Memory B cell (primary cell): ENCODE data around the gene SLC43A3.

Experiments used
- ATAC-seq: fragments of 150-1000 bp; cut with Tn5 transposase; 2 replicates; pipeline ENCODE4 v1.10.0; 2021; ENCODE audit warnings: low read depth, mild to moderate bottlenecking, moderate library complexity
- DNase-seq, 2 donors: peaks; one replicate each; pipeline ENCODE4 v3.0.0; 2022; ENCODE audit warnings: low spot score in 2 of 2
- H3K27ac Mint-ChIP-seq: one replicate; pipeline ENCODE4 v1.8.0; 2022; ENCODE audit warnings: mild to moderate bottlenecking, moderate library complexity, mixed read lengths
- H3K27me3 Mint-ChIP-seq: one replicate; pipeline ENCODE4 v1.8.0; 2022; ENCODE audit warnings: mixed read lengths
- H3K36me3 Mint-ChIP-seq: one replicate; pipeline ENCODE4 v1.8.0; 2022; ENCODE audit warnings: mild to moderate bottlenecking, mixed read lengths
- H3K4me1 Mint-ChIP-seq: one replicate; pipeline ENCODE4 v1.8.0; 2022; ENCODE audit warnings: mixed read lengths
- H3K4me3 Mint-ChIP-seq: one replicate; pipeline ENCODE4 v1.8.0; 2022; ENCODE audit warnings: mild to moderate bottlenecking, moderate library complexity, mixed read lengths
- H3K9me3 Mint-ChIP-seq: one replicate; pipeline ENCODE4 v1.8.0; 2022; ENCODE audit warnings: mixed read lengths

Gene SLC43A3

DNA sequence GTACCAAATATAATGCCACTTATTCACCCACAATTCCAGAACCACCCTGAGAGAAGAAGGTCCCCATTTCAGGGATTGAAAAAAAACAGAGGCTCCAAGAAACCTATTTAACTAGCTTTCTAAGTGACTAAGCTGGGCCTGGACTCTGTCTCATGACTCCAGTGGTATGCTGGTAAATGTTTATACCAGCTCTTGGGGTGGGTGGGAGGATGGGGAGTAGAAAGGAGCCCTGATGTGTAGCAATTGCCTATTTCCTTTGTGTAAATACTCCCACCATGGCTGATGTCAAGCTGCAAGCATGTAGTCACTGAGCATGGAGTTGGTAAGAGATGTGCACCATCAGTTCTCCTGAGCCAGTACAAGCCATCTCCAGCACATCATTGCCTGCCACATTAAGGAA lies 48.7 kb downstream of the SLC43A3 start:
- no peak overlapping the region for H3K4me3 Mint-ChIP-seq
- peaks cover 16% of the 10 kb centered on the region for H3K27me3 Mint-ChIP-seq
- no peak for DNase-seq
- H3K9me3 Mint-ChIP-seq: no peaks in the 10 kb centered on the region
- no peak overlapping the region for H3K27ac Mint-ChIP-seq
- no peaks in the 10 kb centered on the region for H3K4me1 Mint-ChIP-seq
- ATAC-seq: no peak
- no peaks in the 10 kb centered on the region for H3K36me3 Mint-ChIP-seq

DNA sequence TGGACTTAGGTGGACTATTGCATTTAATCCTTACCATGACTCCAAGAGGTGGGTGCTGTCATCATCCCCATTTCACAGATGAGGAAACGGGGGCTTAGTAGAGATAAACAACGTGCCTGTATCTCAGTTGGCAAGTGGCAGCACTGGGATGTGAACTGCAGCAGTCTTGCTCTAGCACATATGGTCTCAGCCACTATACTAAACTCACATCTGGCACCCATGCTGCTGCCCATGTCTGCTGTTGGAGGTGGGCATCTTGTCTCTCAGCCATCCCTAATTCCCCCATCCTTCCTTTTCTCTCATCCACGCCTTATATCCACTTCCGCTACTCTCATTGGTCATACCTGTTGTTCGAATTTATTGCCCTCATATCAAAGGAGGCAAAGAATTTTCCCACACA lies 49.8 kb downstream of the SLC43A3 start:
- H3K27me3 Mint-ChIP-seq: peaks cover 12% of the 10 kb centered on the region
- DNase-seq (no peak), ATAC-seq (no peak)
- no peaks in the 10 kb centered on the region for H3K36me3 Mint-ChIP-seq
- no peak overlapping the region for H3K4me3 Mint-ChIP-seq
- no peaks in the 10 kb centered on the region for H3K9me3 Mint-ChIP-seq
- no peaks in the 10 kb centered on the region for H3K4me1 Mint-ChIP-seq
- no peak overlapping the region for H3K27ac Mint-ChIP-seq

- Mint-ChIP-seq H3K9me3 (no peaks in the 10 kb centered on the region), H3K4me3 (no peak overlapping the region), H3K27me3 (peaks cover 11% of the 10 kb centered on the region), H3K27ac (no peak overlapping the region), H3K4me1 (no peaks in the 10 kb centered on the region), H3K36me3 (no peaks in the 10 kb centered on the region)
- DNase-seq (no peak), ATAC-seq (no peak)
Observed at GRCh38 chr11:57376095-57377090, 50.5 kb downstream of the SLC43A3 start.

DNA sequence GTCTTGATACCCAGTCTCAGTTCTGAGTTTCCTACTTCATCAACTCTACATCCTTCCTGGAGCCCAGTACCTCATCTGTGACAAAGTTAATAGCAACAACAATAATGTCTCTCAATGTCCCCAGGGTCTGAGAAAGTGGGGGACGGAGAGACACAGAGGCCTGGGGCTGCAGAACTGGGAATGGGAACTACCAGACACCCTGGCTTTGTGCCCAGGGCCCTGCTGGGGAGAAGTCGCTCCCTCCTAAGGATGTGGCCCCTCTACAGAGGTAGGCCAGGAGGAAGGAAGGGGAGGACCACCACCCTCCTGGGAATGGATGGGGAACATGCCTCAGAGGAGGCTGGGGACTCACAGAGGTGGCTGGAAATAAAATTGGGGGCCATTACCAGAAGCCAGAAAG lies 51.4 kb downstream of the SLC43A3 start:
- no peak overlapping the region for H3K27ac Mint-ChIP-seq
- no peaks in the 10 kb centered on the region for H3K36me3 Mint-ChIP-seq
- H3K4me1 Mint-ChIP-seq: no peaks in the 10 kb centered on the region
- DNase-seq: no peak
- H3K27me3 Mint-ChIP-seq: peaks cover 11% of the 10 kb centered on the region
- ATAC-seq: no peak
- no peaks in the 10 kb centered on the region for H3K9me3 Mint-ChIP-seq
- no peak overlapping the region for H3K4me3 Mint-ChIP-seq

DNA sequence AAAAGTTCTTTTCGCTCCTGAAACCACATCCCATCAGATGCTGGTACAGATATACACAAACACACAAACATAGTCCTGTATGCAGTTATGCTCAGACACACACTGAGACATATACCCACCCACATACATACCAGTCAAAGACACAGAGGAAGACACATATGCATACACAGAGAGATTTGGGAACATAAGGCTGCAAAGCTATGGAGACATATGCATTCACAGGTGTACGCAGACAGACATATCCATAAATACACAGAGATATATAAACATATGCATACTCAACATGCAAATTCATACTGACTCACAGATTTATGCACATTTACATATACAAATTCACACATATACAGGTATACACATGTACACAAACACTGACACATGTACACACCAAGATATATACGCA lies 52.0 kb downstream of the SLC43A3 start:
- no peak overlapping the region for H3K27ac Mint-ChIP-seq
- H3K36me3 Mint-ChIP-seq: no peaks in the 10 kb centered on the region
- no peak overlapping the region for H3K4me3 Mint-ChIP-seq
- H3K27me3 Mint-ChIP-seq: peaks cover 14% of the 10 kb centered on the region
- H3K4me1 Mint-ChIP-seq: no peaks in the 10 kb centered on the region
- no peak for DNase-seq
- no peak for ATAC-seq
- H3K9me3 Mint-ChIP-seq: no peaks in the 10 kb centered on the region

DNA sequence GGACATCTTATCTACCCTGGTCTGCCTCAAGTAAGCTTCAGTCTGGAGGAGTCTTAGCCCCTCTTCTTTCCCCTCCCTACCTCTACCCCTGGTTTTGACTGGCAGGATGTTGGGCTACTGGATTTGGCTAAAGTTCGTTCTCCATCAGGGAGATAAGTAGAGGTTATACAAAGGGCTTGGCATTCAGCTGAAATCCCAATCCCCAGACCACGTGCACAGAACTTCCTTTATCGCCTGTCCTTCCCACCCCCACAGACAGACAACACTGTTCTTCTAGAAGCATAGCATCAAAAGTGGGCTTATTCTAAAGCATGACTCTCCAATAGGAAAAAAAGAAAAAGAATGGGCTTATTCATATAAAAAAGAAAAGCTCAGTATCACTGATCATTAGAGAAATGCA lies 53.8 kb downstream of the SLC43A3 start:
- Mint-ChIP-seq H3K4me3 (no peak overlapping the region), H3K27ac (no peak overlapping the region), H3K27me3 (peaks cover 12% of the 10 kb centered on the region), H3K36me3 (no peaks in the 10 kb centered on the region), H3K4me1 (no peaks in the 10 kb centered on the region), H3K9me3 (no peaks in the 10 kb centered on the region)
- no peak for ATAC-seq
- no peak for DNase-seq

- no peaks in the 10 kb centered on the region for H3K36me3 Mint-ChIP-seq
- H3K27ac Mint-ChIP-seq: no peak overlapping the region
- H3K4me1 Mint-ChIP-seq: no peaks in the 10 kb centered on the region
- DNase-seq (no peak), ATAC-seq (no peak)
- peaks cover 5% of the 10 kb centered on the region for H3K27me3 Mint-ChIP-seq
- no peak overlapping the region for H3K4me3 Mint-ChIP-seq
- no peaks in the 10 kb centered on the region for H3K9me3 Mint-ChIP-seq
Observed at GRCh38 chr11:57370941-57371340, 56.0 kb downstream of the SLC43A3 start.

GRCh38 chr11:57370251-57370650 lies 56.7 kb downstream of the SLC43A3 start:
- peaks cover 8% of the 10 kb centered on the region for H3K27me3 Mint-ChIP-seq
- H3K9me3 Mint-ChIP-seq: no peaks in the 10 kb centered on the region
- H3K36me3 Mint-ChIP-seq: no peaks in the 10 kb centered on the region
- no peak overlapping the region for H3K27ac Mint-ChIP-seq
- DNase-seq (no peak), ATAC-seq (no peak)
- no peaks in the 10 kb centered on the region for H3K4me1 Mint-ChIP-seq
- H3K4me3 Mint-ChIP-seq: no peak overlapping the region

GRCh38 chr11:57368845-57369232 lies 58.1 kb downstream of the SLC43A3 start:
- Mint-ChIP-seq H3K4me3 (no peak overlapping the region), H3K36me3 (no peaks in the 10 kb centered on the region), H3K27ac (no peak overlapping the region), H3K4me1 (no peaks in the 10 kb centered on the region), H3K27me3 (peaks cover 11% of the 10 kb centered on the region), H3K9me3 (no peaks in the 10 kb centered on the region)
- no peak for DNase-seq
- no peak for ATAC-seq

- peaks cover 11% of the 10 kb centered on the region for H3K27me3 Mint-ChIP-seq
- no peak overlapping the region for H3K27ac Mint-ChIP-seq
- DNase-seq (no peak), ATAC-seq (no peak)
- no peak overlapping the region for H3K4me3 Mint-ChIP-seq
- no peaks in the 10 kb centered on the region for H3K9me3 Mint-ChIP-seq
- H3K4me1 Mint-ChIP-seq: no peaks in the 10 kb centered on the region
- no peaks in the 10 kb centered on the region for H3K36me3 Mint-ChIP-seq
Observed at GRCh38 chr11:57368106-57368844, 58.6 kb downstream of the SLC43A3 start.

DNA sequence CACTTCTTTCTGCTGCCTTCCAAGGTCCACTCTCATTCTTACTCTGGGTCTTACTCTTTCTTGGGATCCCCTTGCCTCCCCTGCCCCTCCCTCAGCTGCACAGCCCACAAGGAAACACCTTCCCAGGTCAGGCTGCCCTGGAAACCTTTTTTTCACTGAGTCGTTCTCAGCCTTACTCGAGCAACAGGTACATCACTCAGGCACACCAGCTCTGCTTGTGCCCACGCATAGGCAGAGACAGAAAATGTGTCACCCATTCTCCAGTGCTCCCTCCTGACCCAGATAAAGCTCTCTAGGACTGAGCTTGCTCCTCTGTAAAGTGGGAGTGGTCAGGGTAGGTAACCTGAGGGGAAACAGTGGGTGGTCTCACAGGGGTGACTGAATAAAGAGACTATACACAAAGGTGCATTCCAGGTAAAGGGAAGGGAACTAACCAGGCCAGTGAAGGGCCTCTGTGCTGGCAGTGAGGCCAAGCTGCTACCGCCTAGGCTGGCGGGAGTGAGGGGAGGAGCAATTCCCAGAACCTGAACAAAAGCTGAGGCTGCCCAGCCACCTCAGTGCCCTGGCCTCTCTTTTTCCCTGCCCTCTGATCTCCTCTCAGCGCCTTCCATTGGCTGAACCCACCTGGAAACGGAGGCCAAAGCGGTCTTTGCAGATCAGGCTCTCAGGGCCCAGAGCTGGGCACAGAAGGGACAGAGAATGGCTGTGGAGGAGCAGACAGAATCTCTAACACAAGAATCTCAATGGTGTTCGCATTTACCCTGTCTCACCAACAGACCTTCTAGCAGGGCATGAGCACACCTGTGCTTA lies 61.9 kb downstream of the SLC43A3 start:
- H3K36me3 Mint-ChIP-seq: no peaks in the 10 kb centered on the region
- DNase-seq (no peak), ATAC-seq (no peak)
- peaks cover 14% of the 10 kb centered on the region for H3K27me3 Mint-ChIP-seq
- H3K27ac Mint-ChIP-seq: no peak overlapping the region
- H3K4me3 Mint-ChIP-seq: no peak overlapping the region
- no peaks in the 10 kb centered on the region for H3K4me1 Mint-ChIP-seq
- no peaks in the 10 kb centered on the region for H3K9me3 Mint-ChIP-seq

DNA sequence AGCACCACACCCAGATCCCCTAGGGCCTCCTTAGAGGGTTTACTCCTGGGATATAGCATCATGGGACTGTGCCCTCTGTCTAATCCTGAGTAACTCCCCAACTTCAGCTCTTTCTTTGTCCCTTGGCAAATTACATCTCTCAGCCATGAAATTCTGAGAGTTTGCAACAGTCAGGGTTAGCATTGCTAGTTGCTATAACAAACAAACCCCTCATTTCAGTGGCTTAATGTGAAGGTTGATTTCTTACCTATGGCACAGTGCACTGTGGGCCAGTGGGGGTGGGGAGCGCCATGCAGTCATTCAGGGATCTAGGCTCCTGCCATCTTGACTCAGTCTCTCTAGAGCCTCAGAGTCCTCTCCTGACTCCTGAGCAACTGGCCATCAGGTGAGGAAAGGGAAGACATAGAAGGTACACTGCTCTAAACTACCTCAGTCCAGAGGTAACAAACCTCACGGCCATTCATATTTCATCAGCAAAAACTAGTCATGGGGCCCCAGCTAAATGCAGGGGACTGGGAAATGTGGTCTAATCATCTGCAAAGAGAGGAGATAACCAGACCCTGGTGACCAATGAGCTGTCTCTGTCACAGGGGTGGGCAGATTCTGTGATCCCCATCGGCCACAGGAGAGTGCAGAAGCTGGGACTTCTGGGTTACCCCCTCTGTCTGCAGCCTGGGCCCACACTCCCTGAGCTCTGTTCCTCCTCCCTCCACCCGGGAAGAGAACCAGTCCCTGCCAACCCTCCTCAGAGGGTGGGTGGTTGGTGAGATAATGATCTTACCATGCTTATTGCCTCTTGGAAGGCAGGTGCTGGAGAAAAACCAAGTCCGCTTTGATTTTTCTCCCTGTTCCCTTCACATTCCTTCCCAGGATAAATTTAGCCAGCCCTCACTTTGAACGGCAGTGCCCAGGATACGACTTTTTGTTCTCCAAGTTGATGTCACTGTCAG lies 63.5 kb downstream of the SLC43A3 start:
- no peak for ATAC-seq
- Mint-ChIP-seq H3K9me3 (no peaks in the 10 kb centered on the region), H3K27me3 (peaks cover 13% of the 10 kb centered on the region), H3K4me3 (no peak overlapping the region), H3K36me3 (no peaks in the 10 kb centered on the region), H3K27ac (no peak overlapping the region), H3K4me1 (no peaks in the 10 kb centered on the region)
- DNase-seq: no peak

GRCh38 chr11:57361926-57362325 lies 65.0 kb downstream of the SLC43A3 start:
- DNase-seq: no peak
- Mint-ChIP-seq H3K27me3 (peaks cover 13% of the 10 kb centered on the region), H3K27ac (no peak overlapping the region), H3K4me1 (no peaks in the 10 kb centered on the region), H3K36me3 (no peaks in the 10 kb centered on the region), H3K4me3 (no peak overlapping the region), H3K9me3 (no peaks in the 10 kb centered on the region)
- ATAC-seq: no peak
